HepG2 (cell line): ENCODE data around the gene OGFR. TPM values are rescaled to one million over a fixed set of nuclear protein-coding genes. Genes with fewer than 3 reads are reported as not detected.
A peak's percentile ranks its signal among the peaks of the same experiment; 100 is the strongest.

Source experiments
- BHLHE40 ChIP-seq: IDR thresholded peaks from 2 replicates; pipeline ENCODE4 v1.6.1; 2011; ENCODE audit warnings: low read length, improper control_type of control experiment
- CHD4 ChIP-seq: fragments of 200-600 bp; sonication (generic); IDR thresholded peaks from 2 replicates; pipeline ENCODE4 v1.7.0; 2017; ENCODE audit warnings: mild to moderate bottlenecking, low read length, borderline replicate concordance
- GABPB1 ChIP-seq: IDR thresholded peaks from 2 replicates; pipeline ENCODE4 v1.6.1; 2016; ENCODE audit warnings: mild to moderate bottlenecking, missing genetic modification reagents, moderate library complexity, missing compliant biosample characterization
- HMGXB3 ChIP-seq: sonication (generic); formaldehyde crosslinking; IDR thresholded peaks from 2 replicates; pipeline ENCODE4 v1.4.0; 2020; ENCODE audit warnings: missing genetic modification reagents, borderline replicate concordance
- MTF2 ChIP-seq: sonication (generic); formaldehyde crosslinking; IDR thresholded peaks from 2 replicates; pipeline ENCODE4 v1.5.0; 2020; ENCODE audit warnings: missing genetic modification reagents, borderline replicate concordance
- PHF21A ChIP-seq: sonication (generic); formaldehyde crosslinking; IDR thresholded peaks from 2 replicates; pipeline ENCODE4 v1.5.0; 2020; ENCODE audit warnings: mild to moderate bottlenecking, missing genetic modification reagents
- REPIN1 ChIP-seq: sonication (generic); formaldehyde crosslinking; IDR thresholded peaks from 2 replicates; pipeline ENCODE4 v1.8.0; 2022; ENCODE audit warnings: missing genetic modification reagents, low read depth, mild to moderate bottlenecking, borderline replicate concordance
- RERE ChIP-seq: IDR thresholded peaks from 2 replicates; pipeline ENCODE4 v1.6.1; 2016; ENCODE audit warnings: low read depth, missing genetic modification reagents, missing compliant biosample characterization
- REXO4 ChIP-seq: sonication (generic); formaldehyde crosslinking; IDR thresholded peaks from 2 replicates; pipeline ENCODE4 v1.8.0; 2022; ENCODE audit warnings: missing genetic modification reagents, mild to moderate bottlenecking, borderline replicate concordance
- SUZ12 ChIP-seq: fragments of 150-350 bp; IDR thresholded peaks from 2 replicates; pipeline ENCODE4 v1.6.1; 2014; ENCODE audit warnings: low read depth, low read length
- USF2 ChIP-seq, 2 experiments: sonication (generic) in 1 of 2; formaldehyde crosslinking in 1 of 2; IDR thresholded peaks; 2 replicates each; pipeline versions ENCODE4 v1.5.1 to v1.6.1; 2011 to 2020; ENCODE audit warnings: borderline replicate concordance in 1 of 2, low read depth in 1 of 2, low read length in 1 of 2, mild to moderate bottlenecking in 1 of 2, missing genetic modification reagents in 1 of 2, moderate library complexity in 1 of 2
- ZFAT ChIP-seq: sonication (generic); formaldehyde crosslinking; conservative IDR thresholded peaks from 2 replicates; pipeline ENCODE4 v1.8.1; 2023; ENCODE audit warnings: missing genetic modification reagents, inconsistent platforms
- ZNF577 ChIP-seq: sonication (generic); formaldehyde crosslinking; IDR thresholded peaks from 2 replicates; pipeline ENCODE4 v1.4.0; 2020; ENCODE audit warnings: mild to moderate bottlenecking, low read depth, missing genetic modification reagents, borderline replicate concordance
- ZSCAN25 ChIP-seq: sonication (generic); formaldehyde crosslinking; IDR thresholded peaks from 2 replicates; pipeline ENCODE4 v1.8.0; 2022; ENCODE audit warnings: mild to moderate bottlenecking, missing genetic modification reagents
- polyA plus RNA-seq, 8 experiments: library from polyadenylated mRNA; depleted of rRNA in 3 of 8; stranded (reverse) in 7 of 8; unstranded in 1 of 8; fragments of >200 nt; fragmentation: Illumina TruSeq in 4 of 8; extraction: Trizol in 4 of 8; gene quantifications; 2 replicates each; pipeline versions ENCODE4 v1.2.1 to v1.2.3, GENCODE V29; 2011 to 2016; ENCODE audit warnings: low read depth in 4 of 8, missing spikeins in 1 of 8, mixed read lengths in 1 of 8; ENCODE audit not compliant: insufficient read depth in 1 of 8
- total RNA-seq, 5 experiments: library from RNA; depleted of rRNA; stranded (reverse); fragments of >200 nt; fragmentation: Illumina TruSeq; extraction: Trizol; gene quantifications; 2 replicates each; pipeline ENCODE4 v1.2.3, GENCODE V29; 2016; ENCODE audit warnings: low read depth in 1 of 5
- TF ChIP-seq, protein P1 (sequence below): sonication (generic); formaldehyde crosslinking; IDR thresholded peaks from 2 replicates; pipeline ENCODE4 v1.4.0; 2020; ENCODE audit warnings: missing genetic modification reagents

The OGFR gene
- total and polyA plus RNA-seq, 2 of the 13 experiments (the other 11 are each of a cell fraction or from before 2014, with no cell fraction given) = 47.7 to 81.8 TPM

- 0 out of 2 replicates have a peak, but pooled peaks have one; percentile 40 for TF ChIP-seq RERE (CRISPR knock-in tag)
- peak; percentile 86; the same call in 1 of the 2 replicates for TF ChIP-seq HMGXB3 (CRISPR knock-in tag)
- no peak for TF ChIP-seq ZNF577 (CRISPR knock-in tag)
- 0 out of 2 replicates have a peak, but pooled peaks have one; percentile 46 for TF ChIP-seq ZFAT
- TF ChIP-seq BHLHE40 = peak; percentile 100
- TF ChIP-seq PHF21A = peak; percentile 72; the same call in 1 of the 2 replicates
- TF ChIP-seq USF2 (IDR thresholded peaks at IDR 0.05; ENCODE audit: low read depth, low read length) = peak; percentile 62
- no peak for TF ChIP-seq USF2 (CRISPR knock-in tag; IDR thresholded peaks at IDR 0.05; ENCODE audit: borderline replicate concordance)
- TF ChIP-seq REPIN1 = peak; percentile 96
- TF ChIP-seq, protein P1, sequence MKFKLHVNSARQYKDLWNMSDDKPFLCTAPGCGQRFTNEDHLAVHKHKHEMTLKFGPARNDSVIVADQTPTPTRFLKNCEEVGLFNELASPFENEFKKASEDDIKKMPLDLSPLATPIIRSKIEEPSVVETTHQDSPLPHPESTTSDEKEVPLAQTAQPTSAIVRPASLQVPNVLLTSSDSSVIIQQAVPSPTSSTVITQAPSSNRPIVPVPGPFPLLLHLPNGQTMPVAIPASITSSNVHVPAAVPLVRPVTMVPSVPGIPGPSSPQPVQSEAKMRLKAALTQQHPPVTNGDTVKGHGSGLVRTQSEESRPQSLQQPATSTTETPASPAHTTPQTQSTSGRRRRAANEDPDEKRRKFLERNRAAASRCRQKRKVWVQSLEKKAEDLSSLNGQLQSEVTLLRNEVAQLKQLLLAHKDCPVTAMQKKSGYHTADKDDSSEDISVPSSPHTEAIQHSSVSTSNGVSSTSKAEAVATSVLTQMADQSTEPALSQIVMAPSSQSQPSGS (CRISPR knock-in tag) = peak; percentile 91
- TF ChIP-seq REXO4 = 0 out of 2 replicates have a peak, but pooled peaks have one; percentile 73
- TF ChIP-seq MTF2 (CRISPR knock-in tag) = no peak
- peak; percentile 81 for TF ChIP-seq GABPB1 (CRISPR knock-in tag)
- no peak for TF ChIP-seq SUZ12
- TF ChIP-seq CHD4 = no peak
- TF ChIP-seq ZSCAN25 (CRISPR knock-in tag) = peak; percentile 85
Observed at GRCh38 chr20:62861726-62862336, 57.2 kb downstream of the OGFR start, which contains the start of gene TCFL5 (continued).
